IPS-20b (cell line): ENCODE results near the gene NAXD.
"Not testable (repeated sequence)": the region's sequence is repeated elsewhere in the genome, so short reads cannot be mapped to it uniquely, and the experiment has no call there.

Source experiments
- H3K27ac ChIP-seq: one replicate; pipeline ENCODE4 v1.5.1; 2013; ENCODE audit warnings: low read length
- H3K27me3 ChIP-seq: 2 replicates; pipeline ENCODE4 v1.6.1; 2013; ENCODE audit warnings: mild to moderate bottlenecking, low read length, inconsistent platforms; ENCODE audit not compliant: insufficient read depth
- H3K36me3 ChIP-seq: 2 replicates; pipeline ENCODE4 v1.6.1; 2013; ENCODE audit warnings: low read depth, mild to moderate bottlenecking, inconsistent platforms, low read length, moderate library complexity; ENCODE audit not compliant: insufficient read depth
- H3K4me1 ChIP-seq: 2 replicates; pipeline ENCODE4 v1.6.1; 2013; ENCODE audit warnings: mild to moderate bottlenecking, control low read depth, inconsistent platforms, low read length, moderate library complexity; ENCODE audit not compliant: insufficient read depth
- H3K4me3 ChIP-seq: 2 replicates; pipeline ENCODE4 v1.5.1; 2013; ENCODE audit warnings: mild to moderate bottlenecking, low read length, inconsistent platforms
- H3K9ac ChIP-seq: 2 replicates; pipeline ENCODE4 v1.6.1; 2013; ENCODE audit warnings: low read depth, mild to moderate bottlenecking, inconsistent platforms, low read length, moderate library complexity
- H3K9me3 ChIP-seq: 2 replicates; pipeline ENCODE4 v1.6.1; 2013; ENCODE audit warnings: mild to moderate bottlenecking, low read depth, low read length, inconsistent platforms; ENCODE audit not compliant: insufficient read depth

NAXD gene

GRCh38 chr13:110650436-110650835 lies 35.1 kb downstream of the NAXD start:
- Histone ChIP-seq H3K36me3 (peaks cover 6% of the 10 kb centered on the region; the same call in 1 of the 2 replicates), H3K27ac (no peak overlapping the region), H3K4me1 (no peaks in the 10 kb centered on the region), H3K4me3 (no peak overlapping the region), H3K27me3 (no peaks in the 10 kb centered on the region), H3K9ac (no peak overlapping the region), H3K9me3 (no peaks in the 10 kb centered on the region)

- H3K9ac ChIP-seq, result no peak overlapping the region
- H3K27me3 ChIP-seq, result no peaks in the 10 kb centered on the region
- no peaks in the 10 kb centered on the region for H3K9me3 ChIP-seq
- no peaks in the 10 kb centered on the region for H3K4me1 ChIP-seq
- no peak overlapping the region for H3K27ac ChIP-seq
- H3K4me3 ChIP-seq, result no peak overlapping the region
- H3K36me3 ChIP-seq, result no peaks in the 10 kb centered on the region; the same call in 1 of the 2 replicates
These were observed 35.9 kb downstream of the NAXD start for GRCh38 chr13:110651271-110651670.

- no peaks in the 10 kb centered on the region for H3K27me3 ChIP-seq
- no peaks in the 10 kb centered on the region for H3K9me3 ChIP-seq
- H3K4me3 ChIP-seq, result no peak overlapping the region
- no peaks in the 10 kb centered on the region; the same call in 1 of the 2 replicates for H3K36me3 ChIP-seq
- no peaks in the 10 kb centered on the region for H3K4me1 ChIP-seq
- no peak overlapping the region for H3K9ac ChIP-seq
- no peak overlapping the region for H3K27ac ChIP-seq
These were observed 36.4 kb downstream of the NAXD start for GRCh38 chr13:110651726-110652230.

GRCh38 chr13:110652231-110652730 lies 36.9 kb downstream of the NAXD start:
- no peaks in the 10 kb centered on the region for H3K27me3 ChIP-seq
- no peak overlapping the region for H3K27ac ChIP-seq
- H3K4me1 ChIP-seq, result no peaks in the 10 kb centered on the region
- H3K4me3 ChIP-seq, result no peak overlapping the region
- H3K9me3 ChIP-seq, result no peaks in the 10 kb centered on the region
- H3K36me3 ChIP-seq, result no peaks in the 10 kb centered on the region; the same call in 1 of the 2 replicates
- H3K9ac ChIP-seq, result no peak overlapping the region

- Histone ChIP-seq H3K9me3 (peaks cover under 1% of the 10 kb centered on the region; the same call in 1 of the 2 replicates), H3K27ac (no peak overlapping the region), H3K4me3 (no peak overlapping the region), H3K9ac (no peak overlapping the region), H3K36me3 (no peaks in the 10 kb centered on the region; the same call in 1 of the 2 replicates), H3K27me3 (no peaks in the 10 kb centered on the region), H3K4me1 (no peaks in the 10 kb centered on the region)
These were observed 37.4 kb downstream of the NAXD start for GRCh38 chr13:110652764-110653163.

GRCh38 chr13:110653271-110653670 lies 37.9 kb downstream of the NAXD start:
- peaks cover 6% of the 10 kb centered on the region for H3K9me3 ChIP-seq
- H3K4me1 ChIP-seq, result no peaks in the 10 kb centered on the region
- no peaks in the 10 kb centered on the region for H3K27me3 ChIP-seq
- no peak overlapping the region for H3K27ac ChIP-seq
- H3K9ac ChIP-seq, result no peak overlapping the region
- H3K4me3 ChIP-seq, result no peak overlapping the region
- H3K36me3 ChIP-seq, result no peaks in the 10 kb centered on the region; the same call in 1 of the 2 replicates

GRCh38 chr13:110653851-110654250 lies 38.5 kb downstream of the NAXD start:
- H3K4me3 ChIP-seq, result no peak overlapping the region
- H3K27ac ChIP-seq, result no peak overlapping the region
- H3K9ac ChIP-seq, result no peak overlapping the region
- peaks cover 11% of the 10 kb centered on the region for H3K9me3 ChIP-seq
- no peaks in the 10 kb centered on the region for H3K27me3 ChIP-seq
- H3K36me3 ChIP-seq, result peaks cover 1% of the 10 kb centered on the region; the same call in 1 of the 2 replicates
- H3K4me1 ChIP-seq, result no peaks in the 10 kb centered on the region

GRCh38 chr13:110657196-110657595 lies 41.9 kb downstream of the NAXD start:
- Histone ChIP-seq H3K9ac (no peak overlapping the region), H3K27me3 (no peaks in the 10 kb centered on the region), H3K9me3 (peaks cover 34% of the 10 kb centered on the region), H3K4me3 (no peak overlapping the region), H3K27ac (no peak overlapping the region), H3K36me3 (peaks cover 30% of the 10 kb centered on the region), H3K4me1 (no peaks in the 10 kb centered on the region)

- H3K36me3 ChIP-seq, result peaks cover 41% of the 10 kb centered on the region
- not testable (repeated sequence) for H3K4me1 ChIP-seq, H3K4me3 ChIP-seq, H3K9ac ChIP-seq, H3K27ac ChIP-seq, H3K27me3 ChIP-seq
- H3K9me3 ChIP-seq, result peaks cover 34% of the 10 kb centered on the region
These were observed 43.0 kb downstream of the NAXD start for GRCh38 chr13:110658218-110658911.

- Histone ChIP-seq H3K9ac (no peak overlapping the region), H3K27me3 (no peaks in the 10 kb centered on the region), H3K27ac (no peak overlapping the region), H3K4me1 (no peaks in the 10 kb centered on the region), H3K9me3 (peaks cover 34% of the 10 kb centered on the region), H3K36me3 (peaks cover 66% of the 10 kb centered on the region), H3K4me3 (no peak overlapping the region)
These were observed 45.9 kb downstream of the NAXD start for GRCh38 chr13:110661256-110661655.

GRCh38 chr13:110662091-110662490 lies 46.7 kb downstream of the NAXD start:
- Histone ChIP-seq H3K4me3 (no peak overlapping the region), H3K27ac (no peak overlapping the region), H3K4me1 (no peaks in the 10 kb centered on the region), H3K9me3 (peaks cover 34% of the 10 kb centered on the region), H3K36me3 (peaks cover 74% of the 10 kb centered on the region), H3K27me3 (no peaks in the 10 kb centered on the region), H3K9ac (no peak overlapping the region)

- Histone ChIP-seq H3K27me3 (no peaks in the 10 kb centered on the region), H3K4me1 (peaks cover 3% of the 10 kb centered on the region; the same call in 1 of the 2 replicates), H3K9me3 (peaks cover 32% of the 10 kb centered on the region), H3K27ac (no peak overlapping the region), H3K9ac (no peak overlapping the region), H3K36me3 (peaks cover 79% of the 10 kb centered on the region), H3K4me3 (no peak overlapping the region)
These were observed 47.6 kb downstream of the NAXD start for GRCh38 chr13:110662777-110663443.
